ENCODE data around the gene DACH1. TPM values are rescaled to one million over a fixed set of nuclear protein-coding genes. Genes with fewer than 3 reads are reported as not detected.

The DACH1 gene
- total and polyA plus RNA-seq, 2 donors (not counting 3 experiments of a cell fraction or from before 2014, with no cell fraction given), result 8.6 to 28.3 TPM

- Histone ChIP-seq H3K36me3 (ENCODE audit: control insufficient read depth in 2 of 2, extremely low read depth in 1 of 2, insufficient read depth in 2 of 2, low read length in 2 of 2) (no peaks in the 10 kb centered on the region), H3K27me3 (ENCODE audit: control insufficient read depth in 2 of 2, insufficient read depth in 2 of 2, low read length in 2 of 2) (no peaks in the 10 kb centered on the region), H3K4me1 (ENCODE audit: control insufficient read depth, extremely low read depth, insufficient read depth, low read length) (no peaks in the 10 kb centered on the region), H3K9ac (replicated peaks; ENCODE audit: extremely low read depth, insufficient read depth, low read length) (no peak overlapping the region), H3K9me3 (replicated peaks; ENCODE audit: control insufficient read depth, insufficient read depth, low read length) (no peaks in the 10 kb centered on the region), H2AFZ (ENCODE audit: low read depth, low read length) (no peak overlapping the region), H3K9me1 (replicated peaks; ENCODE audit: control insufficient read depth, extremely low read depth, insufficient read depth, low read length) (no peaks in the 10 kb centered on the region), H3K79me2 (ENCODE audit: control insufficient read depth, insufficient read depth, low read length) (no peaks in the 10 kb centered on the region), H4K20me1 (replicated peaks; ENCODE audit: control insufficient read depth, extremely low read depth, insufficient read depth, low read length) (no peaks in the 10 kb centered on the region), H3K4me2 (ENCODE audit: insufficient read depth, low read length) (no peak overlapping the region), H3K4me3 (replicated peaks in 1 of 3; ENCODE audit: insufficient read depth in 1 of 3, low read depth in 1 of 3, low read length in 3 of 3) (no peak overlapping the region), H3K27ac (ENCODE audit: insufficient read depth, low read depth, low read length) (no peak overlapping the region)
- no peak for FAIRE-seq
- no peak for DNase-seq (ENCODE audit: low read depth, low spot score)
- ChIA-PET POLR2A (no interaction called here), CTCF (no interaction called here)
- BruUV-seq (replicated peaks), result no TSS peak
- TF ChIP-seq FOS (IDR thresholded peaks at IDR 0.05; ENCODE audit: borderline replicate concordance, insufficient read depth, low read length) (no peak), POLR2AphosphoS5 (IDR thresholded peaks at IDR 0.05; ENCODE audit: insufficient read depth, low read depth, low read length) (no peak), POLR2A (IDR thresholded peaks at IDR 0.05; ENCODE audit: low read depth, low read length) (no peak), GATA2 (IDR thresholded peaks at IDR 0.05; ENCODE audit: insufficient read depth, insufficient read length, low read depth, low read length) (no peak), JUN (IDR thresholded peaks at IDR 0.05; ENCODE audit: borderline replicate concordance, insufficient read depth, insufficient read length, low read depth) (no peak), CTCF (IDR thresholded peaks at IDR 0.05; ENCODE audit: extremely low read depth in 1 of 2, insufficient read depth in 1 of 2, low read depth in 1 of 2, low read length in 2 of 2) (no peak)
- intact Hi-C loops (cut with micrococcal nuclease) (no loop called here), dilution Hi-C loops (cut with MboI; ENCODE audit: extremely low pct_ligation_motif_present, low sequenced_read_pairs) (no loop called here)
These were observed 189.9 kb downstream of the DACH1 start for GRCh38 chr13:71677124-71677523.

- CTCF ChIA-PET, result interaction anchor here (0.8 to 1.6 kb wide), 2 partner anchors 16 to 432 kb away, joined by 3 read pairs; no protein-coding TSS in a partner anchor
- Histone ChIP-seq H3K4me3 (replicated peaks in 1 of 3; ENCODE audit: insufficient read depth in 1 of 3, low read depth in 1 of 3, low read length in 3 of 3) (no peak overlapping the region), H3K9me1 (replicated peaks; ENCODE audit: control insufficient read depth, extremely low read depth, insufficient read depth, low read length) (no peaks in the 10 kb centered on the region), H3K27me3 (ENCODE audit: control insufficient read depth in 2 of 2, insufficient read depth in 2 of 2, low read length in 2 of 2) (no peaks in the 10 kb centered on the region), H3K36me3 (ENCODE audit: control insufficient read depth in 2 of 2, extremely low read depth in 1 of 2, insufficient read depth in 2 of 2, low read length in 2 of 2) (no peaks in the 10 kb centered on the region), H3K9me3 (replicated peaks; ENCODE audit: control insufficient read depth, insufficient read depth, low read length) (no peaks in the 10 kb centered on the region), H3K4me1 (ENCODE audit: control insufficient read depth, extremely low read depth, insufficient read depth, low read length) (no peaks in the 10 kb centered on the region), H4K20me1 (replicated peaks; ENCODE audit: control insufficient read depth, extremely low read depth, insufficient read depth, low read length) (no peaks in the 10 kb centered on the region), H3K4me2 (ENCODE audit: insufficient read depth, low read length) (no peak overlapping the region), H2AFZ (ENCODE audit: low read depth, low read length) (no peak overlapping the region), H3K9ac (replicated peaks; ENCODE audit: extremely low read depth, insufficient read depth, low read length) (no peak overlapping the region), H3K79me2 (ENCODE audit: control insufficient read depth, insufficient read depth, low read length) (no peaks in the 10 kb centered on the region), H3K27ac (ENCODE audit: insufficient read depth, low read depth, low read length) (no peak overlapping the region)
- POLR2A ChIA-PET, result no interaction called here
- no TSS peak for BruUV-seq (replicated peaks)
- dilution Hi-C loops (cut with MboI; ENCODE audit: extremely low pct_ligation_motif_present, low sequenced_read_pairs) (no loop called here), intact Hi-C loops (cut with micrococcal nuclease) (no loop called here)
- FAIRE-seq (no peak), DNase-seq (ENCODE audit: low read depth, low spot score) (no peak)
- TF ChIP-seq CTCF (IDR thresholded peaks at IDR 0.05; ENCODE audit: extremely low read depth in 1 of 2, insufficient read depth in 1 of 2, low read depth in 1 of 2, low read length in 2 of 2) (no peak), MYC (IDR thresholded peaks at IDR 0.05; ENCODE audit: low read depth, low read length) (no peak), POLR2A (IDR thresholded peaks at IDR 0.05; ENCODE audit: low read depth, low read length) (no peak), EZH2 (IDR thresholded peaks at IDR 0.05; ENCODE audit: borderline replicate concordance, low read depth, low read length, severe bottlenecking) (no peak), FOS (IDR thresholded peaks at IDR 0.05; ENCODE audit: borderline replicate concordance, insufficient read depth, low read length) (no peak)
These were observed 194.5 kb downstream of the DACH1 start for GRCh38 chr13:71672512-71672911.

Measured in endothelial cell of umbilical vein (primary cell).